WTC11 (cell line): Measurements from ENCODE around the gene FNDC3A.

Source experiments
- ATF3 ChIP-seq: sonication (generic); formaldehyde crosslinking; conservative IDR thresholded peaks from 2 replicates; pipeline ENCODE4 v1.8.1; 2022; ENCODE audit warnings: mild to moderate bottlenecking, missing genetic modification reagents
- CBFB ChIP-seq: sonication (generic); formaldehyde crosslinking; IDR thresholded peaks from 2 replicates; pipeline ENCODE4 v1.8.1; 2022; ENCODE audit warnings: mild to moderate bottlenecking, low read depth, missing genetic modification reagents
- CTCF ChIP-seq: fragments of 200-600 bp; IDR thresholded peaks from 2 replicates; pipeline ENCODE4 v1.8.0; 2022; ENCODE audit warnings: antibody characterized with exemption
- FOXJ3 ChIP-seq: sonication (generic); formaldehyde crosslinking; IDR thresholded peaks from 2 replicates; pipeline ENCODE4 v1.9.0; 2021; ENCODE audit warnings: missing genetic modification reagents, mild to moderate bottlenecking, borderline replicate concordance
- FOXK1 ChIP-seq: sonication (generic); formaldehyde crosslinking; IDR thresholded peaks from 2 replicates; pipeline ENCODE4 v1.8.0; 2022; ENCODE audit warnings: mild to moderate bottlenecking, moderate library complexity, missing genetic modification reagents
- JUN ChIP-seq: sonication (generic); formaldehyde crosslinking; IDR thresholded peaks from 2 replicates; pipeline ENCODE4 v1.8.0; 2023; ENCODE audit warnings: mild to moderate bottlenecking, missing genetic modification reagents
- MAX ChIP-seq: sonication (generic); formaldehyde crosslinking; IDR thresholded peaks from 2 replicates; pipeline ENCODE4 v1.8.0; 2022; ENCODE audit warnings: mild to moderate bottlenecking, missing genetic modification reagents
- PRDM15 ChIP-seq: sonication (generic); formaldehyde crosslinking; IDR thresholded peaks from 2 replicates; pipeline ENCODE4 v1.8.0; 2022; ENCODE audit warnings: missing genetic modification reagents
- SMAD3 ChIP-seq: sonication (generic); formaldehyde crosslinking; IDR thresholded peaks from 2 replicates; pipeline ENCODE4 v1.8.0; 2022; ENCODE audit warnings: missing genetic modification reagents, mild to moderate bottlenecking, borderline replicate concordance
- SP1 ChIP-seq: sonication (generic); formaldehyde crosslinking; conservative IDR thresholded peaks from 2 replicates; pipeline ENCODE4 v1.8.1; 2022; ENCODE audit warnings: missing genetic modification reagents
- ZBTB21 ChIP-seq: sonication (generic); formaldehyde crosslinking; IDR thresholded peaks from 2 replicates; pipeline ENCODE4 v1.8.1; 2023; ENCODE audit warnings: mild to moderate bottlenecking, missing genetic modification reagents, borderline replicate concordance
- ZNF121 ChIP-seq: sonication (generic); formaldehyde crosslinking; IDR thresholded peaks from 2 replicates; pipeline ENCODE4 v1.8.0; 2023; ENCODE audit warnings: missing genetic modification reagents
- ZNF232 ChIP-seq: sonication (generic); formaldehyde crosslinking; IDR thresholded peaks from 2 replicates; pipeline ENCODE4 v1.8.0; 2022; ENCODE audit warnings: mild to moderate bottlenecking, missing genetic modification reagents
- ZNF281 ChIP-seq: sonication (generic); formaldehyde crosslinking; IDR thresholded peaks from 2 replicates; pipeline ENCODE4 v1.8.0; 2023; ENCODE audit warnings: mild to moderate bottlenecking, missing genetic modification reagents

- no peak for TF ChIP-seq SP1
- no peak for TF ChIP-seq CTCF
- no peak for TF ChIP-seq ATF3 (CRISPR knock-in tag)
- no peak for TF ChIP-seq ZNF281 (CRISPR knock-in tag)
- no peak for TF ChIP-seq FOXJ3 (CRISPR knock-in tag)
- no peak for TF ChIP-seq MAX (CRISPR knock-in tag)
- no peak for TF ChIP-seq JUN
- no peak for TF ChIP-seq PRDM15
- no peak for TF ChIP-seq FOXK1 (CRISPR knock-in tag)
- TF ChIP-seq ZBTB21 (CRISPR knock-in tag) = no peak
- no peak for TF ChIP-seq SMAD3 (CRISPR knock-in tag)
- no peak for TF ChIP-seq ZNF232 (CRISPR knock-in tag)
- TF ChIP-seq CBFB (CRISPR knock-in tag) = no peak
- no peak for TF ChIP-seq ZNF121 (CRISPR knock-in tag)
These were observed 189.0 kb downstream of the FNDC3A start for GRCh38 chr13:49164712-49165111.
